Measurements from ENCODE around the gene RRM1. TPM values are rescaled to one million over a fixed set of nuclear protein-coding genes. Genes with fewer than 3 reads are reported as not detected.

The RRM1 gene
- total and polyA plus RNA-seq, 4 donors, result 8.0 to 69.9 (median 16.3) TPM

DNA sequence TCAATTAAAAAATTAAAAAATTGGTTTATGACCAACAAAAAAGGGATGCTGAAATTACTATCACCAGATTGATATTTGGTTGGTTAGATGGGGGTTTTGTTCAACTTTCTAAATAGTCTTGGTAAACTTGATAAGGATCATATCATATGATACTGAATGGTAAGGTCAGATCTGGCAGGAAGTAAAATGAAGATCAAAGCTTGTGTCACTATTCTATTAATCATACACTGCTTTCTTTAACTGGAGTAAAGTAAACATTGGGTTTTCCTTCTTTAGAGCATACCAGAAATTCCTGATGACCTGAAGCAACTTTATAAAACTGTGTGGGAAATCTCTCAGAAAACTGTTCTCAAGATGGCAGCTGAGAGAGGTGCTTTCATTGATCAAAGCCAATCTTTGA, 40.2 kb downstream of the RRM1 start:
- Histone ChIP-seq H3K36me3 (ENCODE audit: control insufficient read depth in 4 of 4, insufficient read depth in 3 of 4, low read depth in 1 of 4, low read length in 3 of 4) (peaks cover 1 to 36% (median 27%) of the 10 kb centered on the region in 4 donors), H3K9me3 (ENCODE audit: control insufficient read depth in 4 of 4, low read length in 3 of 4) (no peaks in the 10 kb centered on the region), H3K4me1 (ENCODE audit: control insufficient read depth in 4 of 4, insufficient read depth in 4 of 4, low read length in 3 of 4) (no peaks in the 10 kb centered on the region), H3K27ac (ENCODE audit: low read depth in 1 of 2, low read length in 2 of 2) (no peak overlapping the region), H3K27me3 (ENCODE audit: control insufficient read depth in 4 of 4, insufficient read depth in 4 of 4, low read length in 3 of 4) (no peaks in the 10 kb centered on the region), H3K4me3 (ENCODE audit: low read depth in 1 of 3, low read length in 3 of 3) (no peak overlapping the region), H3K9ac (ENCODE audit: low read depth in 1 of 2, low read length in 2 of 2) (no peak overlapping the region)
- DNase-seq (ENCODE audit: low spot score), result no peak
- TF ChIP-seq, protein P1, sequence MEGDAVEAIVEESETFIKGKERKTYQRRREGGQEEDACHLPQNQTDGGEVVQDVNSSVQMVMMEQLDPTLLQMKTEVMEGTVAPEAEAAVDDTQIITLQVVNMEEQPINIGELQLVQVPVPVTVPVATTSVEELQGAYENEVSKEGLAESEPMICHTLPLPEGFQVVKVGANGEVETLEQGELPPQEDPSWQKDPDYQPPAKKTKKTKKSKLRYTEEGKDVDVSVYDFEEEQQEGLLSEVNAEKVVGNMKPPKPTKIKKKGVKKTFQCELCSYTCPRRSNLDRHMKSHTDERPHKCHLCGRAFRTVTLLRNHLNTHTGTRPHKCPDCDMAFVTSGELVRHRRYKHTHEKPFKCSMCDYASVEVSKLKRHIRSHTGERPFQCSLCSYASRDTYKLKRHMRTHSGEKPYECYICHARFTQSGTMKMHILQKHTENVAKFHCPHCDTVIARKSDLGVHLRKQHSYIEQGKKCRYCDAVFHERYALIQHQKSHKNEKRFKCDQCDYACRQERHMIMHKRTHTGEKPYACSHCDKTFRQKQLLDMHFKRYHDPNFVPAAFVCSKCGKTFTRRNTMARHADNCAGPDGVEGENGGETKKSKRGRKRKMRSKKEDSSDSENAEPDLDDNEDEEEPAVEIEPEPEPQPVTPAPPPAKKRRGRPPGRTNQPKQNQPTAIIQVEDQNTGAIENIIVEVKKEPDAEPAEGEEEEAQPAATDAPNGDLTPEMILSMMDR (IDR thresholded peaks at IDR 0.05; ENCODE audit: low read depth, low read length, missing input control), result no peak
- TF ChIP-seq RAD21 (IDR thresholded peaks at IDR 0.05) (no peak), GABPA (IDR thresholded peaks at IDR 0.05 in 1 of 2, conservative IDR thresholded peaks at IDR 0.05 in 1 of 2) (no peak), EGR1 (IDR thresholded peaks at IDR 0.05; ENCODE audit: low read depth in 2 of 2) (no peak), RXRA (IDR thresholded peaks at IDR 0.05) (no peak), JUND (IDR thresholded peaks at IDR 0.05) (no peak), FOXA1 (IDR thresholded peaks at IDR 0.05) (no peak), TAF1 (conservative IDR thresholded peaks at IDR 0.05) (no peak), NR2F2 (IDR thresholded peaks at IDR 0.05) (no peak)
- TF ChIP-seq, protein P2, sequence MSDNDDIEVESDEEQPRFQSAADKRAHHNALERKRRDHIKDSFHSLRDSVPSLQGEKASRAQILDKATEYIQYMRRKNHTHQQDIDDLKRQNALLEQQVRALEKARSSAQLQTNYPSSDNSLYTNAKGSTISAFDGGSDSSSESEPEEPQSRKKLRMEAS (IDR thresholded peaks at IDR 0.05), result no peak
- TF ChIP-seq, protein P3, sequence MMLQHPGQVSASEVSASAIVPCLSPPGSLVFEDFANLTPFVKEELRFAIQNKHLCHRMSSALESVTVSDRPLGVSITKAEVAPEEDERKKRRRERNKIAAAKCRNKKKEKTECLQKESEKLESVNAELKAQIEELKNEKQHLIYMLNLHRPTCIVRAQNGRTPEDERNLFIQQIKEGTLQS (IDR thresholded peaks at IDR 0.05), result no peak
- TF ChIP-seq, protein P4, sequence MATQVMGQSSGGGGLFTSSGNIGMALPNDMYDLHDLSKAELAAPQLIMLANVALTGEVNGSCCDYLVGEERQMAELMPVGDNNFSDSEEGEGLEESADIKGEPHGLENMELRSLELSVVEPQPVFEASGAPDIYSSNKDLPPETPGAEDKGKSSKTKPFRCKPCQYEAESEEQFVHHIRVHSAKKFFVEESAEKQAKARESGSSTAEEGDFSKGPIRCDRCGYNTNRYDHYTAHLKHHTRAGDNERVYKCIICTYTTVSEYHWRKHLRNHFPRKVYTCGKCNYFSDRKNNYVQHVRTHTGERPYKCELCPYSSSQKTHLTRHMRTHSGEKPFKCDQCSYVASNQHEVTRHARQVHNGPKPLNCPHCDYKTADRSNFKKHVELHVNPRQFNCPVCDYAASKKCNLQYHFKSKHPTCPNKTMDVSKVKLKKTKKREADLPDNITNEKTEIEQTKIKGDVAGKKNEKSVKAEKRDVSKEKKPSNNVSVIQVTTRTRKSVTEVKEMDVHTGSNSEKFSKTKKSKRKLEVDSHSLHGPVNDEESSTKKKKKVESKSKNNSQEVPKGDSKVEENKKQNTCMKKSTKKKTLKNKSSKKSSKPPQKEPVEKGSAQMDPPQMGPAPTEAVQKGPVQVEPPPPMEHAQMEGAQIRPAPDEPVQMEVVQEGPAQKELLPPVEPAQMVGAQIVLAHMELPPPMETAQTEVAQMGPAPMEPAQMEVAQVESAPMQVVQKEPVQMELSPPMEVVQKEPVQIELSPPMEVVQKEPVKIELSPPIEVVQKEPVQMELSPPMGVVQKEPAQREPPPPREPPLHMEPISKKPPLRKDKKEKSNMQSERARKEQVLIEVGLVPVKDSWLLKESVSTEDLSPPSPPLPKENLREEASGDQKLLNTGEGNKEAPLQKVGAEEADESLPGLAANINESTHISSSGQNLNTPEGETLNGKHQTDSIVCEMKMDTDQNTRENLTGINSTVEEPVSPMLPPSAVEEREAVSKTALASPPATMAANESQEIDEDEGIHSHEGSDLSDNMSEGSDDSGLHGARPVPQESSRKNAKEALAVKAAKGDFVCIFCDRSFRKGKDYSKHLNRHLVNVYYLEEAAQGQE (IDR thresholded peaks at IDR 0.05), result no peak

DNA sequence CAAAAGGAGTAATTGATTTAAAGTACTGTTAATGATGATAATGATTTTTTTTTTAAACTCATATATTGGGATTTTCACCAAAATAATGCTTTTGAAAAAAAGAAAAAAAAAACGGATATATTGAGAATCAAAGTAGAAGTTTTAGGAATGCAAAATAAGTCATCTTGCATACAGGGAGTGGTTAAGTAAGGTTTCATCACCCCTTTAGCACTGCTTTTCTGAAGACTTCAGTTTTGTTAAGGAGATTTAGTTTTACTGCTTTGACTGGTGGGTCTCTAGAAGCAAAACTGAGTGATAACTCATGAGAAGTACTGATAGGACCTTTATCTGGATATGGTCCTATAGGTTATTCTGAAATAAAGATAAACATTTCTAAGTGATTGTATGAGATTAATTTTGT, 43.9 kb downstream of the RRM1 start:
- no peaks in the 10 kb centered on the region for H3K4me1 ChIP-seq (ENCODE audit: control insufficient read depth in 4 of 4, insufficient read depth in 4 of 4, low read length in 3 of 4)
- no peaks in the 10 kb centered on the region for H3K9me3 ChIP-seq (ENCODE audit: control insufficient read depth in 4 of 4, low read length in 3 of 4)
- 97% methylated on average over 1 of the region's 1 CpG for WGBS
- H3K27me3 ChIP-seq (ENCODE audit: control insufficient read depth in 4 of 4, insufficient read depth in 4 of 4, low read length in 3 of 4), result no peaks in the 10 kb centered on the region
- no peak for TF ChIP-seq RAD21 (IDR thresholded peaks at IDR 0.05)
- no peak for DNase-seq (ENCODE audit: low spot score)
- no peak overlapping the region for H3K4me3 ChIP-seq (ENCODE audit: low read depth in 1 of 3, low read length in 3 of 3)
- H3K9ac ChIP-seq (ENCODE audit: low read depth in 1 of 2, low read length in 2 of 2), result no peak overlapping the region
- H3K36me3 ChIP-seq (ENCODE audit: control insufficient read depth in 4 of 4, insufficient read depth in 3 of 4, low read depth in 1 of 4, low read length in 3 of 4), result peaks cover 0 to 29% (median 23%) of the 10 kb centered on the region in 4 donors
- no peak overlapping the region for H3K27ac ChIP-seq (ENCODE audit: low read depth in 1 of 2, low read length in 2 of 2)

DNA sequence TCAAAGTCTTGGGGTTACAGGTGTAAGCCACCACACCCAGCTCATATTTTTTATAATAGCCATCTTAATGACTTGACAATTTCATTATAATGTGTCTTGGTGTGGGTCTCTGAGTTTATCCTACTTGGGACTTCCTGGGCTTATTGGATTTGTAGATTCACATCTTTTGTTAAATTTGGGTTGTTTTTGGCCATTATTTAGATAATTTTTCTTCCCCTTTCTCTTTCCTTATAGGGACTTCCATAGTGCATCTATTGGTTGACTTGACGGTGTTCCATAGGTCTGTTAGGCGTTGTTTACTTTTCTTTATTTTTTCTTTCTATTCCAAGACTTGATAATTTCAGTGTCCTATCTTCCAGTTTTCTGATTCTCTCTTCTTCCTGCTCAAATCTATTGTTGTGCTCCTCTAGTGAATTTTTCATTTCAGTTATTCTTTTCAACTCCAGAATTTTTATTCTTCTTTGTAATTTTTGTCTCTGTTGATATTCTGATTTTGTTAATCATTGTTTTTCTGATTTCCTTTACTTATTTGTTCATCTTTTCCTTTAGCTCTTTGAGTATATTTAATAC, 45.6 kb downstream of the RRM1 start:
- Histone ChIP-seq H3K36me3 (ENCODE audit: control insufficient read depth in 4 of 4, insufficient read depth in 3 of 4, low read depth in 1 of 4, low read length in 3 of 4) (peaks cover 0 to 22% (median 16%) of the 10 kb centered on the region in 4 donors), H3K27me3 (ENCODE audit: control insufficient read depth in 4 of 4, insufficient read depth in 4 of 4, low read length in 3 of 4) (no peaks in the 10 kb centered on the region), H3K9me3 (ENCODE audit: control insufficient read depth in 4 of 4, low read length in 3 of 4) (no peaks in the 10 kb centered on the region), H3K27ac (ENCODE audit: low read depth in 1 of 2, low read length in 2 of 2) (no peak overlapping the region), H3K4me1 (ENCODE audit: control insufficient read depth in 4 of 4, insufficient read depth in 4 of 4, low read length in 3 of 4) (no peaks in the 10 kb centered on the region), H3K4me3 (ENCODE audit: low read depth in 1 of 3, low read length in 3 of 3) (no peak overlapping the region), H3K9ac (ENCODE audit: low read depth in 1 of 2, low read length in 2 of 2) (no peak overlapping the region)
- no peak for DNase-seq (ENCODE audit: low spot score)
- TF ChIP-seq JUND (IDR thresholded peaks at IDR 0.05), result no peak
- TF ChIP-seq EGR1 (IDR thresholded peaks at IDR 0.05; ENCODE audit: low read depth in 2 of 2), result no peak
- TF ChIP-seq, protein P2 (IDR thresholded peaks at IDR 0.05), result no peak
- no peak for TF ChIP-seq HNF4A (conservative IDR thresholded peaks at IDR 0.05)
- WGBS, result 97% methylated on average over 2 of the region's 2 CpGs
